GM19239 (cell line): ENCODE results near the gene SLC26A5.
A peak's percentile ranks its signal among the peaks of the same experiment; 100 is the strongest.

Experiments used
- DNase-seq: peaks from one replicate; pipeline ENCODE4 v3.0.0; 2011; ENCODE audit warnings: low spot score; ENCODE audit not compliant: insufficient read length
- FAIRE-seq: peaks from 2 replicates; lab custom pipeline; 2011; peaks lifted over from hg19 to GRCh38; lab: Jason Lieb, UNC

Gene SLC26A5

DNA sequence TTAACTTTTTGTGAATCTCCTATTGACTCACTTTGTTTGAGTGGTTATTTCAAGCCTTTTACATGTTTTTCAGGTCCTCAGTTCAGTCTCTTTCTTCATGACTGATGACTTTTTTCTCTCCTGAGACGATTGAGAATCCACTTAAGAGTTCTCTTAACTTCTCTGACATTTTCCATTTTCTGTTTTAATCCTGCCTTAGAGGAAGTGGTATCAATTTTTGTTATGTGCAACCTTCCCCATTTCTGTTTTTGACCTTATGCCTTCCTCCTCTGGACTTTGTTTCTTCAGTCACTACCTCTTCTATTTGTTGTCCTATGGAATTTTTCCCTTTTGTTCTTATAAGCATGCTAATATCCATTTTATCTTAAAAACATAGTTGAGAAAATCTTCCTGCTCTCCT, 96.2 kb downstream of the SLC26A5 start:
- DNase-seq (no peak), FAIRE-seq (peak; percentile 35)

DNA sequence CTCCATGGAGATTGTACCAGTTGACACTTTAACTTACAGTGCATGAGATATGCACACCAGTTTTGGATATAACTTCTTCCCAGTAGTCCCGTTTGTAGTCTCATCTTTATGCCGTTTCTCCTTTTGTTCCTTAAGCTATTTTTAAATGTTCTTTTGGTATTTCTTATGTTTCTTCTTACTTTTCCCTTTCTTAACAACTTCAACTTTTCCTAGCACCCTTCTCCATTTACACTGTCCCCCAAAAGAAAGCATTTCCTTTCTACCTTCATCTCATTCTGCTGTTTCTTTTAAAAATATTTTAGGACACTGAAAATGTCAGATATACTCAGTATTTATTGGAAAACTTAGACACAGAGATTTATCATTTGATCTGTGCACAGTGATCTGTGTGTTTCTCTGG, 97.0 kb downstream of the SLC26A5 start:
- no peak for DNase-seq
- no peak for FAIRE-seq

DNA sequence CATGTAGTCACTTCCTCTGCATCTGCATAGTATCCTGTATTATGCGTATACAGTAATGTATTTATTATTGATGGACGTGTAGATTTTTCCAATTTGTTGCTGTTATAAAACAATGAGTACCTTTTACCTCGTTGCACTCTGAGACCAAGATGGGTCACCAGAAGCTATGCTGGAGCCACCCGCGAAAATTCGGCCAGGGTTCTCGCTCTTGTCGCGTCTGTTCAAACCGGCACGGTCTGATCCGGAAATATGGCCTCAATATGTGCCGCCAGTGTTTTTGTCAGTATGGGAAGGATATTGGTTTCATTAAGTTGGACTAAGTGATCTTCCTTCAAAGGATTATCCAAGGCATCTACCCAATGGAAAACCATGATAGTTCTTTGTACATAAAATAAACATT, 97.6 kb downstream of the SLC26A5 start:
- no peak for DNase-seq
- FAIRE-seq = no peak

DNA sequence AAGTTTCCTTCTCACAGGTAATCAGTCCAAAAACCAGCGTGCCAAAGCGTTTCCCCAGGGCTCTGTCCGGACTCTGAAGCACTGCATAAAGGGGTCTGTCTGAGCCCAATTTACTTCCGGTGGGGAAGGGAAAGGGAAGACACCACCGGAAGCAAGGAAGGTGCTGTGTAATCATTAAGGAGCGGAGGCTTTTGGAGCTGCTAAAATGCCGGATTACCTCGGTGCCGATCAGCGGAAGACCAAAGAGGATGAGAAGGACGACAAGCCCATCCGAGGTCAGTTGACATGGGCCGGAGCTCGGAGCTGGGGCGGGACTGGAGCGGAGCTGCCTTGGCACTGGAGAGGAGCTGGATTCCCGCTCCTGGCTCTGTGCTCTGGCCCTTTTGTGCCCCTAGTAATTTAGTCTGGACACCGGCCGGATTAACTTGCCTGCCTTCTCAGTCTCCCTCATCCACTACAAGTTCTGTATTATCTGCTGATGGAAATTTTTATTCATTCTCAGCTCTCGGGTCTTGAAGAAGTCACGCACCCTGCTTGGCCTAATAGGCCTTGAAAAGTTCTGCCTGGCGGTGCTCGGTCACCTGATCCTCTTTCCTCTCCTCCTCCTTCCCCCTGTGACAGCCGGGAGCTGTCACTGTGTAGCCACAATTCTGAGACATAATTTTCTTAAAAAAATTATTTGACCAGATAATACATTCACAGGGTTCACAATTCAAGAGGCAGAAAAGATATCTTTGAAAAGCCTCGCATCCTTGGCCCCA, 98.3 kb downstream of the SLC26A5 start, which contains the start of gene PSMC2:
TSS of gene PSMC2 (plus strand) at position 137 of the 761 bp plus-strand sequence. CDS start at position 206, 69 bp downstream.
- DNase-seq (peak; percentile 31), FAIRE-seq (peak; percentile 70)

DNA sequence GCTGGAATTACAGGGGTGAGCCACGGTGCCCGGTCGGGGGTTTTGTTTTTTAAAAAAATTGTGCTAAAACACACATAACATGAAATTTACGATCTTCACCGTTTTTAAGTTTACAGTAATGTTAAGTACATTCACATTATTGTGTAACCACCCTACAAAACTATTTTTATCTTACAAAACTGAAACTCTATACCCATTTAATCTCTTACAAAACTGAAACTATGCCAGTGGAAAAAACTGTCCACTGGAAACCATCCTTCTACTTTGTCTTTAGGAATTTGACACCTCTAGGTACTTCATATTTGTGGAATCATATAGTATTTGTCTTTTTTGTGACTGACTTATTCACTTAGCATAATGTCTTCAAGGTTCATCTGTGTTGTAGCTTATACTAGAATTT, 99.6 kb downstream of the SLC26A5 start:
- FAIRE-seq = no peak
- DNase-seq = no peak

DNA sequence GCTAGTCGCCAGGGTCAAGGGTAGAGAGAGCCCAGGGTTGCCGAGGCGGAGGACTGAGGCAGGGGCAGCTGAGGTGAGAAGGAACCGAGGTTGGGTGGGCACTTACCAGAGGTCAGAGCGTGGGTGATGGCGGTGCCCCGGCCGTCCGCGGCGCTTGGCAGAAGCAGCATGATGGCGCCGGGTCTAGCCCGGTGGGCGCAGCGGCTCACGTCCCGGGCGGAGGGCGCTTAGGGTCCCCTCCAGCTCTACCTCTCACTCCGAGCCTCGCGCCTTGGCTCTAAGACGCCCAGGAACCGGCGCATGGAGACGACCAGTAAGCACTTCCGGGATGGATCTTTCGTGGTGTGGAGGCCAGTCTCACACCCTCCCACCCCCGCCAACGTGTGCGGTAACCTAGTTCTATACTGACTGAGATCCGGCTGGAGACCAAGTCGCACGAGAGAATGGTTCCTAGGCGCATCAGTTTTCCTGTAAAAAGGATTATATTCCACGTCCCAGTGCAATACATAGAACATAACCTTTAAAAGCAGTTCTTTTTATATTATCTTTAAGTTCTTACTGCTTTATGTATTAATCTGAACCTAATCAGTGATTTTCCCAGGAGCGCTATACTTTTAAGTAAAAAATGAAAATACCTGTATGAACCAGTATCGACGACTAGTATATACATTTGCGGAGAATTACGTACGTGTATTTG, 101.4 kb downstream of the SLC26A5 start, which contains the start of gene DNAJC2:
TSS of gene DNAJC2 (minus strand) at position 315 of the 697 bp plus-strand sequence. CDS start at position 170, 145 bp downstream.
- peak; percentile 79 for FAIRE-seq
- peak; percentile 80 for DNase-seq

DNA sequence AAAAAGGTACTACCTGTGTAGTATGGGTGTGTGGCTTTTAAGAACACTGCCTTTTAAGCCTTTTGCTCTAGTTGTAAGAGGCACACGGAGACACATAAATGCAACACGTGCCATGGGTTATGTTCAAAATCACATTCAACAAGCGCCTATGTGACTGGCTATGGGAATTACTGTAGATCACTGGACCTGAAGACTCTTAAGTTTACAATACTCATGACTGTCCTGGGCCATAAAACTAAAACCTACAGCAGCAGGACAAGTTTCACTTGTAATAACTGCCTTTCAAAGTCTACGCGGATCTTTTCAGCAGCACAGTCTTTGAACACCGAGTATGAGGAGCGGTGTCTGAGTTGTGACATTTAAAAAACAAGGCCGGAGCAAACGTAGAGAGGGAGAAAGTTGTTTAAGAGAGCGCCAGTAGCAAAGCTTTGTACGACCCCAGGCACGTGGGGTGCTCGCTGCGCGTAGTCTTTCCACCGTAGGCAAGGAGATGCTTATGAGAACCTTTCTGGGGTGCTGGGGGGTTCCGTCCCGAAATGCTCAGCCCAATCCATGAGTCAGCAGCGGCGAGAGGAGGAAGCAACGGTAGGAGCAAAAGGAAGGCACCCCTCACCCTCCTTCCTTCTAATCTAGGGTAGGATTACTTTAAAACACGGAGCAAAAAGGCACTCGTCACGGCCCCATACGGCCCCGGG, 102.1 kb downstream of the SLC26A5 start:
- DNase-seq = peak; percentile 3
- no peak for FAIRE-seq

DNA sequence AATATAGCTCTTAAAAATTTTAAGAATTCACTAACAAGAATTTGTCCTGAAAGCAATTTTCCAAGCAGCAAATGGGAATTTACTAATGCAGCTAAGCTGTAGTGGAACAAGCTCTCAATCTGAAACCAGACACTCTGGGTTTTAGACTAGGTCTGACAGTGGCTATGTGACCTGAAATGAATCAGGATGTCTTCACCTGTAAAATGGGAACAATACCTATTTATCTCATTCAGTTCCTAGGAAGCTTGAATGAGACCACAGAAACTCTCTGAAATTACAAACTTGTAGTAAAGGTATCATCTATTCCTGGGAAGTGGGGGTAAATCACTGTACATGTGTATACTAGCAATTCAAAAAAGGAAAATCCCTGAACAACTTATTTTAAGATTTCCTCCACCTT, 102.7 kb downstream of the SLC26A5 start:
- FAIRE-seq (no peak), DNase-seq (no peak)

DNA sequence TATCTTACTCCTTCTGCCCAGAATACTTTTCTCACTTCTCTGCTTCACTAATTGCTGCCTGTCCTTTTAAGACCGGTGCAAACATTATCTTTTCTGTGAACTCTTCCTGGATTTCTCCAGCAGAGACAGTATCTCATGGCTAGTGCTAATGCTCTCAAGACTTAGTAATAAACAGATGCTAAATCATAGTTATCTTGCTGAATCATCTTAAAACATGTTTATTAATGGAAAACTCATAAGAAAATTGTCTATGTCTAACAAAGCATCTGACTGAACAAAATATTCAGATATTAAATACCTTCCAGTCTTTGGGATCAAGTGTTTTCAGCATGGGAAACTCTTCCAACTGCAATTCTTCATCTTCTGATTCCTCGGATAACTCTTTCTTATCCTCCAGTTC, 104.5 kb downstream of the SLC26A5 start:
- no peak for FAIRE-seq
- DNase-seq = no peak

DNA sequence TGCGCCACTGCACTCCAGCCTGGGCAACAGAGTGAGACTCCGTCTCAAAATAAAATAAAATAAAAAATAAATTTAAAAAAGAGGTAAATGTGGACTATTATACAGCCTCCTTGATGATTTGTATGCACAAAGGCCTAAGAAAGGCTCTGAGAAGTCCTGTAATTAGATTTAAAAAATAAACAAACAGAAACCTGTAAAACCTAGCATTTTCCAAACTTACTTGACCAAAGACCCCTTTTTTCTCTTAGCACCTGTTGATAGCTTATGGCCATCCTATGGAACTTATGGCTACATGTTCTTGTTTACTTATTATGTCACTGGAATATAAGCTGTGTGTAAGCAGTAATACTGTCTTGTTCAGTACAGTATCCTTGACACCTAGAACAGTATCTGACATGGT, 107.1 kb downstream of the SLC26A5 start:
- no peak for DNase-seq
- FAIRE-seq = no peak

DNA sequence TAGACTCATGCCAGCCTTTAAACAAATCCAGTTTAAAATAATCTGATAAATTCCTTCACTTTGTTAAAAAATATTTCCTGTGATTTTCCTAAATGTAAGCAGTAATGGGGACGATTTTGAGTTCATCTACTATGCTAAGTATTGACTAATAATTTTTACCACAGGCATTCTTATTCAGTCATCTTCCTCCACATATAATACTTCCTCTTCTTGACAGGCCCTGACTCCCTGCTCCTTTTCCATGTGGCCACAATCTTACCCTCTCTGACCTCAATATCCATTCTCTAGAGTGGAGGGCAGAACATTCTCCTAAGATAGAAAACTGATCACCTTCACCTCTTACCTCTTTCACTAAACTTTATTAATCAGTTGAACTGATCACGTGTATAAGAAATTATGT, 109.2 kb downstream of the SLC26A5 start:
- DNase-seq = no peak
- FAIRE-seq = no peak

DNA sequence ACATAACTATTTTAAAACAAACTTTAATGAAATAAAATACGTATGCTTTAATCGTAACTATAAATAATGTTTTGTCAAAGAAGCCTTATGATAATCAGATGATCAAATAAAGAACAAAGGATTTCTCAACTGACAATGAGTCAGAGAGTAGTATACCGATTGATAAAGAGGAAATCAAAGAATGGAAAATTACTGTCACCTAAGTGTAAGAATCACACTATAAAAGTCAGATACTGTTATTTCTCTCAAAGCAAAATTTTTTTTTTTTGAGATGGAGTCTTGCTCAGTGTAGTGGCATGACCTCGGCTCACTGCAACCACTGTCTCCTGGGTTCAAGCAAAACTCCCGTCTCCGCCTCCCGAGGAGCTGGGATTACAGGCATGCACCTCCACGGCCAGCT, 120.3 kb downstream of the SLC26A5 start:
- no peak for FAIRE-seq
- DNase-seq = no peak
